22Rv1 (cell line): ENCODE results near the gene CCS.

Experiments
- H3K27ac ChIP-seq: fragments of 450-650 bp; 2 replicates; pipeline ENCODE4 v1.5.1; 2017
- ZFX ChIP-seq: fragments of 450-650 bp; IDR thresholded peaks from 2 replicates; pipeline ENCODE4 v1.6.1; 2017; ENCODE audit warnings: antibody characterized with exemption, borderline replicate concordance
- TF ChIP-seq, protein P1 (sequence below): fragments of 450-650 bp; IDR thresholded peaks from 2 replicates; pipeline ENCODE4 v1.5.1; 2017; ENCODE audit warnings: mild to moderate bottlenecking

The CCS gene

DNA sequence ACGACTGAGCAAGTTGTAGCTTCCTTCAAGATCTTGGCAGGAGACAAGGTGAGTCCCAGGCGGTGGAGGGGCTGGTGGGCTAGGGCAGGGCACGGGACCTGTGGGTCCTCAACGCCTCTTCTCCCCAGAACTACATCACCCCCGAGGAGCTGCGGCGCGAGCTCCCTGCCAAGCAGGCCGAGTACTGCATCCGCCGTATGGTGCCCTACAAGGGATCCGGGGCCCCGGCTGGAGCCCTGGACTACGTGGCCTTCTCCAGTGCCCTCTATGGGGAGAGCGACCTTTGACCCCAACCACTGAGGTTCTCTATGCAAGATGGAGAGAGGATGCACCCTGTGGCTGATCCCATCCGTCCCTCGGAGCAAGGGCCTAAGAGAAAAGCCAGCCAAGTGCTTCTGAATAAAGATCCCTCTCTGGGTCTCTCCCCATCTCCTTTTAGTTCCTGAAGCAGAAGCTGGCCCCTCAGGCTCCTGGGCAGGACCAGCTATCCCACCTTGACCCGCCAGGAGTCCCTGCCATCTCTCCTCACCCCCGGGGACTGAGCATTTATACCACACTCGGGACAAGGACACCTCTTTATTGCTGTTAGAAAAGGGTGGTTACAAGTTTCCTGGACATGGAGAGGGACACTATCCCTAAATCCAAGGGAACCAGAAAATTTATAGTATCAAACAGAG is 29.9 kb upstream of the CCS start:
- H3K27ac ChIP-seq = no peak overlapping the region

DNA sequence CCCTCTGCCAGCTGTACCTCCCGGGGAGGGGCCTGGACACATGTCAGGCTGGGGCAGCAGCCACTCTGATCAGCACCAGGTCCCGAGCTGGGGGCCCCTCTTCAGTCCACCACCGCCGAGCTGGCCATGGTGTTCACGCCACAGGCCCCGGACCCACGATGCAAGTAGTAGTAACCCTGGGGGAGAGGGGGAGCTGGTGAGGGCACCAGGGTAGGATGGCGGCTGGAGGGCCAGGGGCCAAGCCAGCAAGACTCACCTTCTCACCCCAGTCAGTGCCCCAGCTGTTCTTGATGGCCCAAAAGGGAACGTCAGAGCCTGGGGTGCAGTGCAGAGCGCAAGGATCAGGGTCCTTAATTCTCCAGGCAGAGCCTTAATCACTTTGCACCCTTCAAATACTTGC is 29.2 kb upstream of the CCS start:
- H3K27ac ChIP-seq = no peak overlapping the region
- TF ChIP-seq, protein P1, sequence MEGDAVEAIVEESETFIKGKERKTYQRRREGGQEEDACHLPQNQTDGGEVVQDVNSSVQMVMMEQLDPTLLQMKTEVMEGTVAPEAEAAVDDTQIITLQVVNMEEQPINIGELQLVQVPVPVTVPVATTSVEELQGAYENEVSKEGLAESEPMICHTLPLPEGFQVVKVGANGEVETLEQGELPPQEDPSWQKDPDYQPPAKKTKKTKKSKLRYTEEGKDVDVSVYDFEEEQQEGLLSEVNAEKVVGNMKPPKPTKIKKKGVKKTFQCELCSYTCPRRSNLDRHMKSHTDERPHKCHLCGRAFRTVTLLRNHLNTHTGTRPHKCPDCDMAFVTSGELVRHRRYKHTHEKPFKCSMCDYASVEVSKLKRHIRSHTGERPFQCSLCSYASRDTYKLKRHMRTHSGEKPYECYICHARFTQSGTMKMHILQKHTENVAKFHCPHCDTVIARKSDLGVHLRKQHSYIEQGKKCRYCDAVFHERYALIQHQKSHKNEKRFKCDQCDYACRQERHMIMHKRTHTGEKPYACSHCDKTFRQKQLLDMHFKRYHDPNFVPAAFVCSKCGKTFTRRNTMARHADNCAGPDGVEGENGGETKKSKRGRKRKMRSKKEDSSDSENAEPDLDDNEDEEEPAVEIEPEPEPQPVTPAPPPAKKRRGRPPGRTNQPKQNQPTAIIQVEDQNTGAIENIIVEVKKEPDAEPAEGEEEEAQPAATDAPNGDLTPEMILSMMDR = no peak
- no peak for TF ChIP-seq ZFX

More for the DNA sequence above, 29.9 kb upstream of the CCS start:
- TF ChIP-seq ZFX = no peak
- TF ChIP-seq, protein P1 = no peak

DNA sequence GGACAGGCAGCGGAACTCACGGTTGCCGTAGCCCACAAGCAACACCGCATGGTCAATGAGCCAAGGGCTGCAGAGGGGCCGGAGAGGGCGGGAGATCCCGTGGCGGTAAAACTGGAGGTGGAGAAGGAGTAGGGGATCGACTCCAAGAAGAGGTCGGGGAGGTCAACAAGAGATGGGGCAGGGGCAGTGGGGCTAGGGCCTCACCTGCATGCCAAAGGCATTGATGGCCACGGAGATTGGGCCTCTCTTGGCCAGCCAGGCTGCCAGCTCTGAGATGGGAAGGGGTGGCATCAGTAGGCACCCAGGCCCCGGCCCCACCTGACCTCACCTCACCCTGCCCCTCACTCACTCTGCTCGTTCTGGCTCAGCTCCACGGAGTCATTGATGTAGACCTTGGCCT is 28.4 kb upstream of the CCS start:
- H3K27ac ChIP-seq = no peak overlapping the region
- no peak for TF ChIP-seq ZFX
- TF ChIP-seq, protein P1 = no peak

DNA sequence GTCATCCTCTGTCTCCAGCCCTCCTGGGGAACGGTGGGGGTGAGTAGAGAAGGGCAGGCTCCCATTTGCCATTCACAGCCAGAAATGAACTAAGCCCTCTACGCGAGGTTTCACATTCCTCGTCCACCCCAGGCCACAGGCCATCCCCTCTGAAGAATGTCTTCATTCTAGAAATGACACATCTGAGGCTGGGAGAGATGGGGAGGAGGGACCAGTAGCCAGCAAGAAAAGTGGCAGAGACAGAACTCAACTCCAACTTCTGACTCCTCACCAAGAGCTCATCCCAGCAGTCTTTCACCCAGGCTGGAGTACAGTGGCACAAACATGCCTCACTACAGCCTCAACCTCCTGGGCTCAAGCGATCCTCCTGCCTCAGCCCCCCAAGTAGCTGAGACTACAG is 28.0 kb upstream of the CCS start:
- TF ChIP-seq ZFX = no peak
- TF ChIP-seq, protein P1 = no peak
- H3K27ac ChIP-seq = no peak overlapping the region

DNA sequence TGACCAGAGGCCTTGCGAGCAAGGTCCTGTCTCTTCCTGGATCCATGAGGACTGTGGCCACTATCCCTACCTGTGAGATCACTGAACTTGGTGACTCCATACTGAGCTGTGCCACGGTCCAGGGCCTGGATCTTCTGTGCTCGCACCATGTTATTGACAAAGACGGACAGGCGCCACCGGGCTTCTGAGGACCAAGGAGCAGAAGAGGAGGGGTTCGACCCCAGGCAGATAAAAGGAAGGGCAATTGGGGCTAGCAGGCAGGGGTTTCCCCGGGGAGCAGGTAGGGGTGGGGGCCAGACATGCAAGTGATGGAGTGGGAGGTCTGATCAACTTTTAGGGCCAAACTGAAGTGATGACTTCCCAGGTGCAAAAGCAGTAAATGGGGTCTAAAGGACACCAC is 26.8 kb upstream of the CCS start:
- TF ChIP-seq, protein P1 = no peak
- TF ChIP-seq ZFX = no peak

DNA sequence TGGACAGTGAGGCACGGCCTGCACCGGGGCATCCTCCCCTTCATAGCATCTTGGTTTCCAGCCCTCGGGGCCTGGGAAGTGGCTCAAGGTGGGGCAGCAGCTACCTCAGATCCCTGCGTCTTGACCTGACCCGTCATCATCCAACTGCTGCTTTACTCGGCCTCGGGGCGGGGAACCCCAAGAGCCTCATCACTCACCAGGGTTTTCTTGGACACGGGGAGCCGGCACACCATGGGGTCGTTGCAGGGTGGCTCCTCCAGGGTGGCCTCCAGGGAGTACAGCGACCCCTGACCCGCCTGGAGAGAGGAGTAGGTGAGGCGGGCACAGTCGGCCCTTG is 25.2 kb upstream of the CCS start:
- no peak for TF ChIP-seq ZFX
- TF ChIP-seq, protein P1 = no peak
- peak overlapping the region; percentile 31; the same call in 1 of the 2 replicates for H3K27ac ChIP-seq

More for the DNA sequence above, 26.8 kb upstream of the CCS start:
- no peak overlapping the region for H3K27ac ChIP-seq

DNA sequence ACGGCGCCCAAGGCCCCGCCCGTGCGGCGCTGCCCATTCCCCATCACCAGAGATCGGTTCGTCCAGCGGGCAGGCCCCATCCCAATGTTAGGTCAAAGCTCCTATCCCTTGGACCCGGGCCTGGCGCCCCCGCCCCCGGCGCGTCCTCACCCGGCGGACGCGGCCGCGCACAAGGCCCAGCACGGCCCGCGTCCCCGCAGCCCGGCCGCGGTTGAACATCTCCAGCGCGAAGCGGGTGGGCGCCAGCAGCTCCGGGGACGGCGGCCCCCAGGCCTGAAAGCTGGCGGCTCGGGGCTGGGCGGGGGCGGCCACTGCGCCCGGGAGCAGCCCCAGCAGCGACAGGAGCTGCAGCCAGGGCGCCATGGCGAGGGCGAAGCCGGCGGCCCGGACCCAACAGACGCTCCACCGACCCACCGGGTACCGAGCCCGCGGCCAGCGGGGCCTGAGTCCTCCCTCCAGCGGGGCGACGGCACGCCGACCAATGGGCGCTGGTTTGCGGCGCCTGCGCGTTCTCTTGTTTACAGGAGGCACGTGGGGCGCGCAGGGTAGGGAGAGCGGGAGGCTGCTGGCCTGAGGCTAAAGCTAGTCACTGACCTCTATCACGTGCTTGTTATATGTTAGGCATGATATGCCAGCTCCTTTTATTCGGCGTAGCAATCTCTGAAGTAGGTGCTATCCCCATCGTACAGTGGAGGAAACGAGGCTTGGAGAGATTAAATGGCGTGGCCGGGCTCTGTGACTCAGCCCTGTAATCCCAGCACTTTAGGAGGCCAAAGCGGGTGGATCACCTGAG is 24.7 kb upstream of the CCS start, which contains the start of gene CTSF:
Gene CTSF (minus strand): TSS at position 483 of the 793 bp plus-strand sequence. CDS start 120 bp downstream, at position 363.
- TF ChIP-seq, protein P1 = no peak
- TF ChIP-seq ZFX = no peak

More for the DNA sequence above, 24.7 kb upstream of the CCS start, which contains the start of gene CTSF:
- H3K27ac ChIP-seq = peak within 1 kb of the TSS; percentile 31
